Adrenal gland (tissue), 12 donors: Measurements from ENCODE around the gene FRMD3. TPM values are rescaled to one million over a fixed set of nuclear protein-coding genes. Genes with fewer than 3 reads are reported as not detected.
A peak's percentile ranks its signal among the peaks of the same experiment; 100 is the strongest.

Experiments
- DNase-seq, 7 donors: peaks; one replicate each; pipeline ENCODE4 v3.0.0-alpha.2; 2019 to 2020
- H3K27ac ChIP-seq, 5 donors: fragments of 200-600 bp; sonication (generic) in 4 of 5; 1 replicate in 3 of 5; 2 replicates in 2 of 5; pipeline versions ENCODE4 v1.5.1 to v1.8.0; 2016 to 2020; ENCODE audit warnings: mild to moderate bottlenecking in 1 of 5
- H3K27me3 ChIP-seq: fragments of 200-600 bp; 2 replicates; pipeline ENCODE4 v1.8.0; 2021
- H3K36me3 ChIP-seq, 2 donors: fragments of 200-600 bp; replicated peaks in 1 of 2; 1 replicate in 1 of 2; 2 replicates in 1 of 2; pipeline versions ENCODE4 v1.5.1 to v1.8.0; 2018 to 2022
- H3K4me1 ChIP-seq, 2 donors: fragments of 200-600 bp; replicated peaks in 1 of 2; 1 replicate in 1 of 2; 2 replicates in 1 of 2; pipeline versions ENCODE4 v1.5.1 to v1.8.0; 2018 to 2021
- H3K4me3 ChIP-seq, 4 donors: fragments of 200-600 bp; sonication (generic) in 3 of 4; one replicate each; pipeline ENCODE4 v1.5.1; 2016 to 2018
- H3K9me3 ChIP-seq, 3 donors: fragments of 200-600 bp; sonication (generic) in 1 of 3; replicated peaks in 1 of 3; 1 replicate in 2 of 3; 2 replicates in 1 of 3; pipeline versions ENCODE4 v1.5.1 to v1.8.0; 2016 to 2021
- CTCF ChIP-seq, 6 experiments: fragments of 450-650 bp in 4 of 6; fragments of 200-600 bp in 2 of 6; sonication (generic) in 1 of 6; IDR thresholded peaks; 1 replicate in 5 of 6; 2 replicates in 1 of 6; pipeline versions ENCODE4 v1.5.1 to v1.8.0; 2016 to 2021; ENCODE audit warnings: antibody characterized with exemption in 6 of 6, mild to moderate bottlenecking in 2 of 6, moderate library complexity in 1 of 6
- POLR2A ChIP-seq, 2 donors: fragments of 450-650 bp; IDR thresholded peaks; one replicate each; pipeline ENCODE4 v1.6.1; 2017; ENCODE audit warnings: antibody characterized with exemption in 2 of 2, mild to moderate bottlenecking in 2 of 2, moderate library complexity in 1 of 2
- WGBS, 4 donors: extraction: QIAGEN DNeasy Blood & Tissue Kit in 2 of 4; methylation state at CpG; one replicate each; pipeline versions ENCODE4 v1.1.5 to v1.1.7; 2013 to 2017; 5-methylcytosine and 5-hydroxymethylcytosine counted together
- intact Hi-C, 2 donors: fragments of 100-400 bp; cut with DNase I; formaldehyde crosslinking; loops; one replicate each; pipeline versions ENCODE4 v1.14.1 to v1.15.0; 2022 to 2023
- polyA plus RNA-seq, 3 donors: library from polyadenylated mRNA; stranded (reverse); fragments of 200-250 nt in 2 of 3; fragments of 350-450 nt in 1 of 3; fragmentation: Illumina TruSeq in 1 of 3; extraction: RNeasy Lipid Tissue Mini Kit (QIAGEN cat#74804) in 1 of 3; gene quantifications; one replicate each; pipeline ENCODE4 v1.2.3, GENCODE V29; 2013 to 2014
- total RNA-seq, 9 donors: library from RNA; depleted of rRNA in 4 of 9; stranded (reverse); fragments of >200 nt in 4 of 9; fragments of 120-200 nt in 1 of 9; fragmentation: NEBNext Ultra II Directional in 1 of 9; extraction: Animal tissue kit (Norgen Biotek cat#: 25700) in 1 of 9; gene quantifications; one replicate each; pipeline versions ENCODE4 v1.1.0 to v1.2.4, GENCODE V29; 2013 to 2023
- donor health status: healthy with polysubstance abuse.
- donor health status: Bipolar disorder and iron deficiency.
- donor health status: DM: yes; HTN: yes; CAD: no.
- donor health status: DM: no; HTN: no; CAD: no.
- donor health status: DM: no; HTN: no; CAD: no.
- donor health status: DM: yes; HTN: yes; CAD: no.

The FRMD3 gene
- total and polyA plus RNA-seq, 12 donors = 1.8 to 32.9 (median 13.6) TPM

DNA sequence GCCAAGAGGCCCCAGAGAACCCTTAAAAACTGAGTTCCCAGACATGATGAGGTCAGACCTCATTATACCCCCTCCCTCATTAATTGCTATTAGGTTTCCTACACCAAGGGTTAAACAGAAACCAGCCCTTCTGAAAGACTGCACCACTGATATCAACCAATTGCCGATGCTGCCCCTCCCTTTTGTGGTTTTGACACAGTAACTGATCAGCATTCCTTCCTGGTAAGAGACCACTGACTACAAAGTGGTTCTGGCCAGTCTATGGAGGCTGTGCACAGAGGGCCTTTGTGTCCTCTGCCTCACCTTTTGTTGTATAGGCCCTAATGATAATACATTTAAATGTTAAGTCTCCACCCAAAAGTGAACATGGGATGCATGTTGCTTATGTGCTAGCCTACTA is 201.5 kb downstream of the FRMD3 start:
- no peak for DNase-seq
- Histone ChIP-seq H3K4me1 (peaks cover 0 to 8% of the 10 kb centered on the region in 2 donors), H3K4me3 (no peak overlapping the region), H3K27ac (no peak overlapping the region), H3K9me3 (no peaks in the 10 kb centered on the region), H3K36me3 (no peaks in the 10 kb centered on the region), H3K27me3 (no peaks in the 10 kb centered on the region)
- WGBS, 4 donors = 50 to 64% (median 62%) methylated on average over 1 of the region's 1 CpG
- intact Hi-C loops = no loop called here
- TF ChIP-seq CTCF (IDR thresholded peaks at IDR 0.05) (no peak), POLR2A (IDR thresholded peaks at IDR 0.05) (no peak)

DNA sequence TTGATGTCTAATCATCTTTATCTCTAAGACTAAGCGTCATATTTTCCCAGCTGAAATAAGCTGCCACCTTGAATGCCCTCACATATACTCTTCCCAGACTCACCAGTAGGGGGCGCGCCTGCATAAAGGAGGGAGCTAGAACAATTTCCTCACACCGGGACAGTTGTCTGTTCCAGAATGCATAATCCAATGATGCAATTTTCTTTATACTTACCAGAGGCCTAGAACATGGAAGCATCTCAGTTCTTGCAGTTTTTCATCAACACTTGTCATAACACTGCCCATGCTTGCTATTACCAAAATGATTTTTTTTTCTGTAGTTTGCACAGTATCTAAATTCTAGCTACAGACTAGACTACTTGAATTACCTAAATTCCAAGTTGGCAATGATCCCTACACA is 203.9 kb downstream of the FRMD3 start:
- 3% methylated on average over 4 of the region's 4 CpGs for WGBS, 4 donors
- peak overlapping the region in 1 of 5 donors; percentile 11 for H3K27ac ChIP-seq
- no peaks in the 10 kb centered on the region for H3K36me3 ChIP-seq
- TF ChIP-seq CTCF (IDR thresholded peaks at IDR 0.05) (peak; percentile 96 to 99 (median 98)), POLR2A (IDR thresholded peaks at IDR 0.05) (no peak)
- H3K4me1 ChIP-seq = peaks cover 0 to 8% of the 10 kb centered on the region in 2 donors
- no peak overlapping the region for H3K4me3 ChIP-seq
- intact Hi-C loops = loop anchor here (5.0 kb wide), 1 partner anchor 203 kb away; the partner anchor contains the start of gene FRMD3 (in 2 of the 2)
- H3K9me3 ChIP-seq = no peaks in the 10 kb centered on the region
- H3K27me3 ChIP-seq = no peaks in the 10 kb centered on the region
- peak; percentile 88 to 96 (median 92) for DNase-seq

DNA sequence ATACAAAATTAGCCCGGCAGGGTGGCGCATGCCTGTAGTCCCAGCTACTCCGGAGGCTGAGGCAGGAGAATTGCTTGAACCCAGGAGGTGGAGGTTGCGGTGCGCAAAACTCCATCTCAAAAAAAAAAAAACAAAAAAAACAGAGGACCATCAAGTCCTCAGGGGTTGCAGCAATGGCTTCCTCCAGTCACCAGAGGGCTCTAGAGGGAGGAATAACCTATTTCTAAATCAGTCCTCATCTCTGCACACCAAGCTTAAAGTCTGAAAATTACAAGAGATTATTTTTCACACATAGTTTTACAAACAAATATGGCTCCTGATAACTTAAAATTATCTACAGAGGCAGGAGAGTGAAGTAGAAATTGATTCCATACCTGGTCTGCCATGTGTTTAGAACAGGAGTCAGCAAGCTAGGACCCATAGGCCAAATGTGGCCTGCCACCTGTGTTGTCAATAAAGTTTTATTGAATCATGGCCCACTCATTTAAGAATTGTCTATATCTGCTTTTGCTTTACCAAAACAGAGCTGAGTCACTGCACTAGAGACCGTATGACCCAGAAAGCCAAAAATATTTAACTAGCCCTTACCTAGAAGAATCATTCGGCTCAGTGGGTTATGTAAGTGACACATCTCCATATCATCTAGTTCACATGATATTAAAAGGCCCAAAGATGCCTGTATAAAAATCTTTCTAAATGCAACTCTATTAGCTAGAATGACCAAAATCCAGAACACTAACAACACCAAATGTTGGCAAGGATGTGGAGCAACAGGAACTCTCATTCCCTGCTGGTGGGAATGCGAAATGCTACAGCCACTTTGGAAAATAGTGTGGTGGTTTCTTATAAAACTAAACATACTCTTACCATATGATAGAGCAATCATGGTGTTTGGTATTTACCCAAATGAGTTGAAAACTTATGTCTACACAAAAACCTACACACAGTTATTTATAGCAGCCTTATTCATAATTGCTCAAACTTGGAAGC is 207.7 kb downstream of the FRMD3 start:
- H3K27ac ChIP-seq = no peak overlapping the region
- no peak for DNase-seq
- intact Hi-C loops = loop anchor here (5.0 kb wide), 1 partner anchor 207 kb away; the partner anchor contains the start of gene FRMD3 (in 2 of the 2)
- no peak overlapping the region for H3K4me3 ChIP-seq
- no peaks in the 10 kb centered on the region for H3K27me3 ChIP-seq
- TF ChIP-seq CTCF (IDR thresholded peaks at IDR 0.05) (no peak), POLR2A (IDR thresholded peaks at IDR 0.05) (no peak)
- WGBS, 4 donors = 97 to 98% (median 98%) methylated on average over 8 of the region's 8 CpGs
- peaks cover 8 to 27% of the 10 kb centered on the region in 2 donors for H3K4me1 ChIP-seq
- H3K9me3 ChIP-seq = no peaks in the 10 kb centered on the region
- no peaks in the 10 kb centered on the region for H3K36me3 ChIP-seq
